NCI-H1417 treated with DMSO at 0.1 percent for 48 hours (cell line): ENCODE results near the gene BEAN1.

ENCODE experiments used
- DNase-seq: peaks from one replicate; lab custom pipeline; 2025; lab: John Stamatoyannopoulos, UW

BEAN1 gene

GRCh38 chr16:66521951-66522771 lies 95.1 kb downstream of the BEAN1 start:
- DNase-seq = no peak

GRCh38 chr16:66522816-66523590 lies 95.9 kb downstream of the BEAN1 start:
- no peak for DNase-seq

GRCh38 chr16:66523861-66524354 lies 96.8 kb downstream of the BEAN1 start:
- DNase-seq = no peak

GRCh38 chr16:66524601-66525164 lies 97.6 kb downstream of the BEAN1 start:
- DNase-seq = no peak

GRCh38 chr16:66525396-66526180 lies 98.5 kb downstream of the BEAN1 start:
- no peak for DNase-seq

GRCh38 chr16:66528294-66528693 lies 101.2 kb downstream of the BEAN1 start:
- no peak for DNase-seq

- no peak for DNase-seq
Observed at GRCh38 chr16:66529475-66529874, 102.4 kb downstream of the BEAN1 start.
